MM.1S (cell line): Measurements from ENCODE around the gene PLA1A.
"Not testable (repeated sequence)": the region's sequence is repeated elsewhere in the genome, so short reads cannot be mapped to it uniquely, and the experiment has no call there.

Experiments
- DNase-seq: peaks from one replicate; pipeline ENCODE4 v3.0.0-alpha.2; 2015
- H2AFZ ChIP-seq: fragments of 300-600 bp; sonication (generic); 2 replicates; pipeline ENCODE4 v1.6.0; 2016; ENCODE audit warnings: antibody characterized with exemption, low read length
- H3F3A ChIP-seq: fragments of 300-600 bp; sonication (generic); 2 replicates; pipeline ENCODE4 v1.6.1; 2016; ENCODE audit warnings: mild to moderate bottlenecking, antibody characterized with exemption, low read length, moderate library complexity, mixed read lengths; ENCODE audit not compliant: insufficient read depth
- H3K27ac ChIP-seq: fragments of 300-600 bp; sonication (generic); 2 replicates; pipeline ENCODE4 v1.5.1; 2016; ENCODE audit warnings: mild to moderate bottlenecking, low read length
- H3K27me3 ChIP-seq: fragments of 300-600 bp; sonication (generic); replicated peaks from 2 replicates; pipeline ENCODE4 v1.6.0; 2016; ENCODE audit warnings: low read length; ENCODE audit not compliant: insufficient read depth
- H3K36me3 ChIP-seq: fragments of 300-600 bp; sonication (generic); replicated peaks from 2 replicates; pipeline ENCODE4 v1.6.1; 2016; ENCODE audit warnings: mild to moderate bottlenecking, low read length, mixed read lengths; ENCODE audit not compliant: insufficient read depth
- H3K4me1 ChIP-seq: fragments of 300-600 bp; sonication (generic); 2 replicates; pipeline ENCODE4 v1.6.1; 2016; ENCODE audit warnings: low read length, mixed read lengths
- H3K4me2 ChIP-seq: fragments of 300-600 bp; sonication (generic); 2 replicates; pipeline ENCODE4 v1.6.0; 2016; ENCODE audit warnings: low read depth, low read length
- H3K4me3 ChIP-seq: fragments of 300-600 bp; sonication (generic); 2 replicates; pipeline ENCODE4 v1.5.1; 2016; ENCODE audit warnings: low read length, mixed read lengths
- H3K79me2 ChIP-seq: fragments of 300-600 bp; sonication (generic); 2 replicates; pipeline ENCODE4 v1.6.1; 2016; ENCODE audit warnings: mixed run types, low read length, mixed read lengths
- H3K9ac ChIP-seq: fragments of 300-600 bp; sonication (generic); 2 replicates; pipeline ENCODE4 v1.6.1; 2016; ENCODE audit warnings: low read length, mixed read lengths
- H3K9me2 ChIP-seq: fragments of 300-600 bp; sonication (generic); replicated peaks from 2 replicates; pipeline ENCODE4 v1.6.1; 2016; ENCODE audit warnings: mild to moderate bottlenecking, low read length, mixed read lengths; ENCODE audit not compliant: insufficient read depth
- H3K9me3 ChIP-seq: fragments of 300-600 bp; sonication (generic); replicated peaks from 2 replicates; pipeline ENCODE4 v1.6.1; 2016; ENCODE audit warnings: mild to moderate bottlenecking, low read length, mixed read lengths; ENCODE audit not compliant: insufficient read depth
- H4K20me1 ChIP-seq: fragments of 300-600 bp; sonication (generic); 2 replicates; pipeline ENCODE4 v1.6.1; 2016; ENCODE audit warnings: mild to moderate bottlenecking, low read length, moderate library complexity, mixed read lengths; ENCODE audit not compliant: insufficient read depth
- EZH2 ChIP-seq: fragments of 300-600 bp; sonication (generic); optimal IDR thresholded peaks from 2 replicates; pipeline ENCODE3; 2017; ENCODE audit warnings: low read depth, mild to moderate bottlenecking, antibody characterized with exemption, low read length, mixed read lengths
- EZH2phosphoT487 ChIP-seq: fragments of 300-600 bp; sonication (generic); IDR thresholded peaks from 2 replicates; pipeline ENCODE4 v1.6.1; 2018; ENCODE audit warnings: antibody characterized with exemption, low read length
- TF ChIP-seq, protein P1 (sequence below): fragments of 300-600 bp; sonication (generic); IDR thresholded peaks from 2 replicates; pipeline ENCODE4 v1.5.1; 2016; ENCODE audit warnings: antibody characterized with exemption, low read length, mixed read lengths

Gene PLA1A

DNA sequence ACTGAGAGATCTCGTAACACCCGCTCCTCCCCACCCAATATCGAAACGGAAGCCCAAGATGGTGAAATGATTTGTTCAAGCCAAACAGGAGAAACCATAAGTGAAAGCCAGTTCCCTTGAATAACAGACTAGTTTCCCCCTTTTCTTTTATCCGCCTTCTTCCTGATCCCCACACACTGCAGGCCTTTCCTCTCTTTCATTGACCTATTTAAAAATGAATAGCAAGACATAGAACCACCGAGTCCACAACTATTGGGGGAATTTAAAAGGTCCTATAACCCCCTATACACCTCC lies 79.9 kb downstream of the PLA1A start:
- H3K9me3 ChIP-seq: no peaks in the 10 kb centered on the region
- peaks cover 4% of the 10 kb centered on the region; the same call in 1 of the 2 replicates for H3K36me3 ChIP-seq
- H3K9me2 ChIP-seq: no peaks in the 10 kb centered on the region
- peak overlapping the region; percentile 52 for H2AFZ ChIP-seq
- TF ChIP-seq, protein P1, sequence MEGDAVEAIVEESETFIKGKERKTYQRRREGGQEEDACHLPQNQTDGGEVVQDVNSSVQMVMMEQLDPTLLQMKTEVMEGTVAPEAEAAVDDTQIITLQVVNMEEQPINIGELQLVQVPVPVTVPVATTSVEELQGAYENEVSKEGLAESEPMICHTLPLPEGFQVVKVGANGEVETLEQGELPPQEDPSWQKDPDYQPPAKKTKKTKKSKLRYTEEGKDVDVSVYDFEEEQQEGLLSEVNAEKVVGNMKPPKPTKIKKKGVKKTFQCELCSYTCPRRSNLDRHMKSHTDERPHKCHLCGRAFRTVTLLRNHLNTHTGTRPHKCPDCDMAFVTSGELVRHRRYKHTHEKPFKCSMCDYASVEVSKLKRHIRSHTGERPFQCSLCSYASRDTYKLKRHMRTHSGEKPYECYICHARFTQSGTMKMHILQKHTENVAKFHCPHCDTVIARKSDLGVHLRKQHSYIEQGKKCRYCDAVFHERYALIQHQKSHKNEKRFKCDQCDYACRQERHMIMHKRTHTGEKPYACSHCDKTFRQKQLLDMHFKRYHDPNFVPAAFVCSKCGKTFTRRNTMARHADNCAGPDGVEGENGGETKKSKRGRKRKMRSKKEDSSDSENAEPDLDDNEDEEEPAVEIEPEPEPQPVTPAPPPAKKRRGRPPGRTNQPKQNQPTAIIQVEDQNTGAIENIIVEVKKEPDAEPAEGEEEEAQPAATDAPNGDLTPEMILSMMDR: no peak
- TF ChIP-seq EZH2phosphoT487: no peak
- no peak for TF ChIP-seq EZH2
- peaks cover 10% of the 10 kb centered on the region for H3K4me1 ChIP-seq
- peak overlapping the region; percentile 86; the same call in 1 of the 2 replicates for H3K9ac ChIP-seq
- peak overlapping the region; percentile 94; the same call in 1 of the 2 replicates for H3K27ac ChIP-seq
- H3K4me2 ChIP-seq: peak overlapping the region; percentile 90
- peaks cover 6% of the 10 kb centered on the region for H3F3A ChIP-seq
- H3K79me2 ChIP-seq: peaks cover 35% of the 10 kb centered on the region
- no peaks in the 10 kb centered on the region for H3K27me3 ChIP-seq
- DNase-seq: no peak
- H3K4me3 ChIP-seq: peak overlapping the region; percentile 86
- no peaks in the 10 kb centered on the region for H4K20me1 ChIP-seq

DNA sequence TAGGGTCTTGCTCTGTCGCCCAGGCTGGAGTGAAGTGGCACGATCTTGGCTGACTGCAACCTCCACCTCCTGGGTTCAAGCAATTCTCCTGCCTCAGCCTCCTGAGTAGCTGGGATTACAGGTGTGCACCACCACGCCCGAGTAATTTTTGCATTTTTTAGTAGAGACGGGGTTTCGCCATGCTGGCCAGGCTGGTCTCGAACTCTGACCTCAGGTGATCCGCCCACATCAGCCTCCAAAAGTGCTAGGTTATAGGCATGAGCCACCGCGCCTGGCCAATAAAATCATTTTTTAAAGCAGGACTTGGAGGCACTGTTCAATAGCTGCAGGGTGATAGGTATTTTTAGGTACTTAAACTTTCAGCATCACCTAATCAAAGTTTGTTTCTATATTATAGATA lies 80.5 kb downstream of the PLA1A start:
- not testable (repeated sequence) for H3K27me3 ChIP-seq, H3K9me2 ChIP-seq, H2AFZ ChIP-seq, H3K4me3 ChIP-seq, H3K9me3 ChIP-seq, H4K20me1 ChIP-seq, H3F3A ChIP-seq, H3K4me2 ChIP-seq, DNase-seq, H3K9ac ChIP-seq, H3K36me3 ChIP-seq, H3K27ac ChIP-seq
- H3K4me1 ChIP-seq: peaks cover 10% of the 10 kb centered on the region
- H3K79me2 ChIP-seq: peaks cover 32% of the 10 kb centered on the region
